Measurements from ENCODE around the gene KCNH1.
A peak's percentile ranks its signal among the peaks of the same experiment; 100 is the strongest.
"Not testable (repeated sequence)": the region's sequence is repeated elsewhere in the genome, so short reads cannot be mapped to it uniquely, and the experiment has no call there.

KCNH1 gene

GRCh38 chr1:210669951-210670350 lies 464.0 kb downstream of the KCNH1 start:
- DNase-seq = no peak

GRCh38 chr1:210663730-210664573 lies 470.0 kb downstream of the KCNH1 start:
- DNase-seq = no peak

- DNase-seq = no peak
Observed at GRCh38 chr1:210662291-210663050, 471.5 kb downstream of the KCNH1 start.

GRCh38 chr1:210661520-210661919 lies 472.4 kb downstream of the KCNH1 start:
- not testable (repeated sequence) for DNase-seq

GRCh38 chr1:210657806-210658205 lies 476.1 kb downstream of the KCNH1 start:
- DNase-seq = no peak

GRCh38 chr1:210655511-210655910 lies 478.4 kb downstream of the KCNH1 start:
- DNase-seq = no peak

GRCh38 chr1:210654176-210654981 lies 479.6 kb downstream of the KCNH1 start:
- DNase-seq = no peak

- no peak for DNase-seq
Observed at GRCh38 chr1:210653771-210654170, 480.2 kb downstream of the KCNH1 start.

GRCh38 chr1:210652329-210652954 lies 481.5 kb downstream of the KCNH1 start:
- DNase-seq = no peak

GRCh38 chr1:210650403-210650802 lies 483.5 kb downstream of the KCNH1 start:
- no peak for DNase-seq

GRCh38 chr1:210648588-210649269 lies 485.2 kb downstream of the KCNH1 start:
- DNase-seq = no peak

- DNase-seq = peak; percentile 40
Observed at GRCh38 chr1:210647406-210648333, 486.3 kb downstream of the KCNH1 start.

GRCh38 chr1:210646258-210646616 lies 487.7 kb downstream of the KCNH1 start:
- peak; percentile 39 for DNase-seq

GRCh38 chr1:210645582-210646257 lies 488.2 kb downstream of the KCNH1 start:
- no peak for DNase-seq

- DNase-seq = no peak
Observed at GRCh38 chr1:210641582-210641981, 492.4 kb downstream of the KCNH1 start.

GRCh38 chr1:210635108-210635507 lies 498.8 kb downstream of the KCNH1 start:
- no peak for DNase-seq

GRCh38 chr1:210633636-210634035 lies 500.3 kb downstream of the KCNH1 start:
- DNase-seq = no peak

- DNase-seq = no peak
Observed at GRCh38 chr1:210633140-210633539, 500.8 kb downstream of the KCNH1 start.

- no peak for DNase-seq
Observed at GRCh38 chr1:210631399-210631798, 502.5 kb downstream of the KCNH1 start.

GRCh38 chr1:210629276-210629675 lies 504.7 kb downstream of the KCNH1 start:
- DNase-seq = no peak
